Cardiac ventricle fibroblast (primary cell): ENCODE measurements around the gene ZNF260. TPM values are rescaled to one million over a fixed set of nuclear protein-coding genes. Genes with fewer than 3 reads are reported as not detected.

ENCODE experiments used
- total RNA-seq: library from RNA; depleted of rRNA; stranded (reverse); fragments of >200 nt; gene quantifications from 2 replicates; pipeline ENCODE4 v1.2.3, GENCODE V29; 2015

Gene ZNF260
- total RNA-seq: 8.7 and 10.5 TPM in 2 replicates

GRCh38 chr19:36528194-36528920 lies at the start of gene ZNF260:
ZNF260 (minus strand) TSS chr19:36528271; CDS start chr19:36515238, 13,033 bp downstream.

GRCh38 chr19:36573020-36573894 lies 45.2 kb upstream of the ZNF260 start, which contains the start of gene ZNF529:
ZNF529 (minus strand) TSS chr19:36573292; CDS start chr19:36572346, 946 bp downstream.

GRCh38 chr19:36489118-36489919 lies 38.8 kb downstream of the ZNF260 start, which contains the start of gene ZNF566:
ZNF566 (minus strand) TSS chr19:36489561; CDS start chr19:36476557, 13,004 bp downstream.

Other genes starting within 250 kb of the ZNF260 start
- gene ZFP14, start 149.1 kb downstream of the ZNF260 start, total RNA-seq: 1.5 and 1.7 TPM in 2 replicates
- 5.8 and 7.4 TPM in 2 replicates for gene ZFP82, start 109.6 kb downstream of the ZNF260 start, total RNA-seq
- 9.1 and 9.3 TPM in 2 replicates for gene ZNF566, start 38.7 kb downstream of the ZNF260 start, total RNA-seq
- gene ZNF529, start 45.0 kb upstream of the ZNF260 start, total RNA-seq: 7.4 and 8.0 TPM in 2 replicates
- 2.9 and 6.3 TPM in 2 replicates for gene ZNF382, start 77.0 kb upstream of the ZNF260 start, total RNA-seq
- 6.1 and 10.1 TPM in 2 replicates for gene ZNF461, start 138.6 kb upstream of the ZNF260 start, total RNA-seq
- 4.5 and 4.7 TPM in 2 replicates for gene ZNF567, start 159.3 kb upstream of the ZNF260 start, total RNA-seq
- gene ZNF850, start 244.5 kb upstream of the ZNF260 start, total RNA-seq: 1.4 and 2.0 TPM in 2 replicates